HCEC 1CT (cell line): ENCODE results near the gene ICAM4.
"Not testable (repeated sequence)": the region's sequence is repeated elsewhere in the genome, so short reads cannot be mapped to it uniquely, and the experiment has no call there.

ENCODE experiments used
- DNase-seq: peaks from one replicate; pipeline ENCODE4 v3.0.0-alpha.2; 2017

ICAM4 gene

GRCh38 chr19:10269333-10270179 is 17.2 kb upstream of the ICAM4 start:
- peak; percentile 62 for DNase-seq

DNA sequence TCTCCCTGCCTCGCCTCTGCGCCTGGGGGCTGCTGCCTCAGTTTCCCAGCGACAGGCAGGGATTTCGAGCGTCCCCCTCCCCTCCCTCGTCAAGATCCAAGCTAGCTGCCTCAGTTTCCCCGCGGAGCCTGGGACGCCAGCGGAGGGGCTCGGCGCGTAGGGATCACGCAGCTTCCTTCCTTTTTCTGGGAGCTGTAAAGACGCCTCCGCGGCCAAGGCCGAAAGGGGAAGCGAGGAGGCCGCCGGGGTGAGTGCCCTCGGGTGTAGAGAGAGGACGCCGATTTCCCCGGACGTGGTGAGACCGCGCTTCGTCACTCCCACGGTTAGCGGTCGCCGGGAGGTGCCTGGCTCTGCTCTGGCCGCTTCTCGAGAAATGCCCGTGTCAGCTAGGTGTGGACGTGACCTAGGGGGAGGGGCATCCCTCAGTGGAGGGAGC is 16.6 kb upstream of the ICAM4 start:
- DNase-seq = peak; percentile 34

GRCh38 chr19:10270616-10271394 is 15.9 kb upstream of the ICAM4 start, which contains the start of gene ICAM1:
ICAM1 (plus strand) TSS chr19:10271120; CDS start chr19:10271160, 40 bp downstream.
- DNase-seq = peak; percentile 72

GRCh38 chr19:10271543-10272086 is 15.1 kb upstream of the ICAM4 start:
- DNase-seq = no peak

GRCh38 chr19:10274589-10274988 is 12.2 kb upstream of the ICAM4 start:
- no peak for DNase-seq

GRCh38 chr19:10277795-10278589 is 8.8 kb upstream of the ICAM4 start:
- DNase-seq = no peak

- DNase-seq = no peak
Observed at GRCh38 chr19:10278935-10279334, 7.8 kb upstream of the ICAM4 start.

- no peak for DNase-seq
Observed at GRCh38 chr19:10279737-10280442, 6.9 kb upstream of the ICAM4 start.

DNA sequence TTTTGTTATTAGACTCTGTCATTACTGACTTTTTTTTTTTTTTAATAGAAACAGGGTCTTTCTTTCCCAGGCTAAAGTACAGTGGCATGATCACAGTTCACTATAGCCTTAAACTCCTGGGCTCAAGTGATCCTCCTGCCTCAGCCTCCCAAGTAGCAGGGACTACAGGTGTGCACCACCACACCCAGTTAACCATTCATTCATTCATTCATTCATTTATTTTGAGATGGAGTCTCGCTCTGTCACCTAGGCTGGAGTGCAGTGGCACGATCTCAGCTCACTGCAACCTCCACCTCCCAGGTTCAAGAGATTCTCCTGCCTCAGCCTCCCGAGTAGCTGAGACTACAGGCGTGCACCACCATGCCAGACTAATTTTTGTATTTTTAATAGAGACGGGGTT is 4.7 kb upstream of the ICAM4 start:
- not testable (repeated sequence) for DNase-seq

DNA sequence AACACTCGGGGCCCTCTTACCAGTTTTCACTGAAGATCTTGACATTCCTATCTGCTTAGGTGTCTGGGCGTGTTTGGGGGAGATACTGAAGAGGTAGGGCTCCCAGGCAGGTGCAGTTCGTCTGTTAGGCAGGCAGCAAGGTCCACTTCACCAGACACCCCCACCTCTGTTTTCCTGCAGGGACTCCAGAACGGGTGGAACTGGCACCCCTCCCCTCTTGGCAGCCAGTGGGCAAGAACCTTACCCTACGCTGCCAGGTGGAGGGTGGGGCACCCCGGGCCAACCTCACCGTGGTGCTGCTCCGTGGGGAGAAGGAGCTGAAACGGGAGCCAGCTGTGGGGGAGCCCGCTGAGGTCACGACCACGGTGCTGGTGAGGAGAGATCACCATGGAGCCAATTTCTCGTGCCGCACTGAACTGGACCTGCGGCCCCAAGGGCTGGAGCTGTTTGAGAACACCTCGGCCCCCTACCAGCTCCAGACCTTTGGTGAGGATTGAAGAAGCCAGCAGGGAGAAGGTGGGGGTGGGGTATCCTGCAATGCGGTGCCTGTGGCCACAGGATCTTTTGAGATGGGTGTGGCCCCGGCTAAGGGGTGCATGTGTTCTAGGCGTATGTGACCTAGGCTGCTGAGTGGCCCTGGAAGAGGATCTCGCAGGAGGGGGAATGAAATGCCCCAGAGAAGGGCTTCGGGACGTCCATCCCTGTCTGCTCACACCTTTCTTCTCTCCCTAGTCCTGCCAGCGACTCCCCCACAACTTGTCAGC is 3.3 kb upstream of the ICAM4 start:
- no peak for DNase-seq

GRCh38 chr19:10284065-10284959 is 2.4 kb upstream of the ICAM4 start:
- DNase-seq = no peak

- DNase-seq = no peak
Observed at GRCh38 chr19:10284960-10285278, 1.8 kb upstream of the ICAM4 start.

GRCh38 chr19:10285393-10285792 is 1.4 kb upstream of the ICAM4 start:
- no peak for DNase-seq

GRCh38 chr19:10288662-10289166 is 2.0 kb downstream of the ICAM4 start:
- DNase-seq = peak; percentile 72

DNA sequence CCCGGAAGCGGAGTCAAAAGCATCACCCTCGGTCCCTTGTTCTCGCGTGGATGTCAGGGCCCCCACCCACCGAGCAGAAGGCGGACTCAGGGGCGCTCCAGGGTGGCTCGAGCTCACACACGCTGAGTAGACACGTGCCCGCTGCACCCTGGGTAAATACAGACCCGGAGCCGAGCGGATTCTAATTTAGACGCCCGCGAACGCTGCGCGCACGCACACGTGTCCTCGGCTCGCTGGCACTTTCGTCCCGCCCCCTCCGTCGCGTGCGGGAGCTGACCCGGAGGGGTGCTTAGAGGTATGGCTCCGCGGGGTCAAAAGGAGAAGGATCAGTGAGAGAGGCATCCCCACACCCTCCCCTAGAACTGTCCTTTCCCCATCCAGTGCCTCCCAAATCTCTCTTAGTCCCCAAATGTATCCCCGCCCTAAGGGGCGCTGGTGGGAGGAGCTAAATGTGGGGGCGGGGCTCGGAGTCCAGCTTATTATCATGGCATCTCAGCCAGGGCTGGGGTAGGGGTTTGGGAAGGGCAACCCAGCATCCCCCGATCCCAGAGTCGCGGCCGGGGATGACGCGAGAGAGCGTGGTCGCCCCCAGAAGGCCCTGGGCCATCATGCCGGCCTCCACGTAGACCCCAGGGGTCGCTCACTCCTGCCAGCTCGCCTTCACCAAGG is 2.5 kb downstream of the ICAM4 start:
- peak; percentile 65 for DNase-seq

GRCh38 chr19:10289836-10290356 is 3.1 kb downstream of the ICAM4 start, which contains the start of gene ICAM5:
ICAM5 (plus strand) TSS chr19:10289952; CDS start chr19:10290044, 92 bp downstream.
- peak; percentile 43 for DNase-seq

GRCh38 chr19:10290357-10290875 is 3.7 kb downstream of the ICAM4 start:
- no peak for DNase-seq

DNA sequence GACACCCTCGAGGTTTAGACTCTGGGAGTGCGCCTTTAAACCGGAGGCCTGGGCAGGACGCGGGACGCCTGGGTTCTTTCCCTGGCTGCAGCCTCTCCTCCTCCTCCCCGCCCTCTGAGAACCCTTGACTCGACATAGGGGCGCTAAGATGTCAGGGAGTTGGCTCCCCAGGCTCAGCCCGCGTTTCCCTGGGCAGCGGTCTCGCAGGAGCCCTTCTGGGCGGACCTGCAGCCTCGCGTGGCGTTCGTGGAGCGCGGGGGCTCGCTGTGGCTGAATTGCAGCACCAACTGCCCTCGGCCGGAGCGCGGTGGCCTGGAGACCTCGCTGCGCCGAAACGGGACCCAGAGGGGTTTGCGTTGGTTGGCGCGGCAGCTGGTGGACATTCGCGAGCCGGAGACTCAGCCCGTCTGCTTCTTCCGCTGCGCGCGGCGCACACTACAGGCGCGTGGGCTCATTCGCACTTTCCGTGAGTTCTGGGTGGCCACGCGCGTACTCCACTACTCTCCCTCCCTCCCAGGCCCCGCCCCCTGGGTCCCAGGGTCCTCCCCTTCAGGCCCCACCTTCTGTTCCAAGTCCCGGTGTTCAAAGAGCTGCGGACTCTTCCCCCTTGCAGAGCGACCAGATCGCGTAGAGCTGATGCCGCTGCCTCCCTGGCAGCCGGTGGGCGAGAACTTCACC is 4.3 kb downstream of the ICAM4 start:
- DNase-seq = no peak
